ENCODE measurements around the gene IFNGR2.

GRCh38 chr21:33433425-33434114 is 30.4 kb downstream of the IFNGR2 start:
- TF ChIP-seq CTCF (conservative IDR thresholded peaks at IDR 0.05; ENCODE audit: low read depth in 2 of 2) (no peak), ETS1 (IDR thresholded peaks at IDR 0.05) (no peak), POLR2AphosphoS5 (IDR thresholded peaks at IDR 0.05; ENCODE audit: low read depth) (no peak), CREB1 (CRISPR knock-in tag; IDR thresholded peaks at IDR 0.05; ENCODE audit: low read depth) (no peak), EZH2 (IDR thresholded peaks at IDR 0.05; ENCODE audit: low read depth, unreplicated experiment) (no peak), REST (IDR thresholded peaks at IDR 0.05; ENCODE audit: unreplicated experiment) (no peak), JUNB (IDR thresholded peaks at IDR 0.05; ENCODE audit: unreplicated experiment) (no peak), ZNF114 (CRISPR knock-in tag; IDR thresholded peaks at IDR 0.05) (no peak)
